ENCODE data around the gene SEMA5B.

The SEMA5B gene

GRCh38 chr3:122947196-122947595 lies 80.4 kb downstream of the SEMA5B start:
- DNase-seq (ENCODE audit: extremely low read depth in 1 of 2, low read depth in 1 of 2): no peak

GRCh38 chr3:122946185-122946584 lies 81.4 kb downstream of the SEMA5B start:
- DNase-seq (ENCODE audit: extremely low read depth in 1 of 2, low read depth in 1 of 2): no peak

- DNase-seq (ENCODE audit: extremely low read depth in 1 of 2, low read depth in 1 of 2): no peak
Observed at GRCh38 chr3:122945230-122945629, 82.3 kb downstream of the SEMA5B start.

- DNase-seq (ENCODE audit: extremely low read depth in 1 of 2, low read depth in 1 of 2): no peak
Observed at GRCh38 chr3:122944671-122945161, 82.8 kb downstream of the SEMA5B start.

GRCh38 chr3:122943828-122944190 lies 83.8 kb downstream of the SEMA5B start:
- no peak for DNase-seq (ENCODE audit: extremely low read depth in 1 of 2, low read depth in 1 of 2)

- no peak for DNase-seq (ENCODE audit: extremely low read depth in 1 of 2, low read depth in 1 of 2)
Observed at GRCh38 chr3:122942937-122943827, 84.4 kb downstream of the SEMA5B start.

GRCh38 chr3:122942239-122942638 lies 85.3 kb downstream of the SEMA5B start:
- no peak for DNase-seq (ENCODE audit: extremely low read depth in 1 of 2, low read depth in 1 of 2)

GRCh38 chr3:122941228-122942206 lies 86.0 kb downstream of the SEMA5B start:
- DNase-seq (ENCODE audit: extremely low read depth in 1 of 2, low read depth in 1 of 2): no peak

- DNase-seq (ENCODE audit: extremely low read depth in 1 of 2, low read depth in 1 of 2): no peak
Observed at GRCh38 chr3:122940628-122941086, 86.9 kb downstream of the SEMA5B start.

- DNase-seq (ENCODE audit: extremely low read depth in 1 of 2, low read depth in 1 of 2): no peak
Observed at GRCh38 chr3:122938783-122939425, 88.7 kb downstream of the SEMA5B start.

- DNase-seq (ENCODE audit: extremely low read depth in 1 of 2, low read depth in 1 of 2): no peak
Observed at GRCh38 chr3:122937745-122938144, 89.8 kb downstream of the SEMA5B start.

- no peak for DNase-seq (ENCODE audit: extremely low read depth in 1 of 2, low read depth in 1 of 2)
Observed at GRCh38 chr3:122936986-122937385, 90.6 kb downstream of the SEMA5B start.

GRCh38 chr3:122936335-122936734 lies 91.2 kb downstream of the SEMA5B start:
- no peak for DNase-seq (ENCODE audit: extremely low read depth in 1 of 2, low read depth in 1 of 2)

- DNase-seq (ENCODE audit: extremely low read depth in 1 of 2, low read depth in 1 of 2): no peak
Observed at GRCh38 chr3:122934251-122934650, 93.3 kb downstream of the SEMA5B start.

GRCh38 chr3:122932251-122932967 lies 95.2 kb downstream of the SEMA5B start:
- no peak for DNase-seq (ENCODE audit: extremely low read depth in 1 of 2, low read depth in 1 of 2)

- DNase-seq (ENCODE audit: extremely low read depth in 1 of 2, low read depth in 1 of 2): no peak
Observed at GRCh38 chr3:122931636-122932035, 95.9 kb downstream of the SEMA5B start.

- DNase-seq (ENCODE audit: extremely low read depth in 1 of 2, low read depth in 1 of 2): no peak
Observed at GRCh38 chr3:122930063-122930997, 97.2 kb downstream of the SEMA5B start.

GRCh38 chr3:122929188-122930062 lies 98.1 kb downstream of the SEMA5B start:
- no peak for DNase-seq (ENCODE audit: extremely low read depth in 1 of 2, low read depth in 1 of 2)

Data from stimulated activated CD8-positive, alpha-beta memory T cell treated with anti-CD3 and anti-CD28 coated beads, Interleukin-7, amount 100 ng/mL, for 48 hours (primary cell).